Activated CD8-positive, alpha-beta memory T cell treated with anti-CD3 and anti-CD28 coated beads for 1 hour (primary cell): ENCODE results near the gene NOTUM.
"Not testable (repeated sequence)": the region's sequence is repeated elsewhere in the genome, so short reads cannot be mapped to it uniquely, and the experiment has no call there.

ENCODE experiments used
- DNase-seq, 2 donors: peaks; one replicate each; pipeline ENCODE4 v3.0.0-alpha.2; 2020; ENCODE audit warnings: low read depth in 1 of 2; ENCODE audit errors: extremely low read depth in 1 of 2

NOTUM gene

GRCh38 chr17:81958633-81959342, 2.2 kb downstream of the NOTUM start:
- no peak for DNase-seq

GRCh38 chr17:81957691-81958432, 3.1 kb downstream of the NOTUM start:
- DNase-seq: no peak

- DNase-seq: no peak
Measured at GRCh38 chr17:81956607-81957589, 4.1 kb downstream of the NOTUM start.

- no peak for DNase-seq
Measured at GRCh38 chr17:81955756-81956544, 5.0 kb downstream of the NOTUM start.

- DNase-seq: no peak
Measured at GRCh38 chr17:81955058-81955681, 5.8 kb downstream of the NOTUM start.

- DNase-seq: no peak
Measured at GRCh38 chr17:81954131-81955057, 6.6 kb downstream of the NOTUM start.

GRCh38 chr17:81953443-81953842, 7.5 kb downstream of the NOTUM start:
- not testable (repeated sequence) for DNase-seq

- DNase-seq: no peak
Measured at GRCh38 chr17:81952792-81953228, 8.2 kb downstream of the NOTUM start.

GRCh38 chr17:81951785-81952684, 9.0 kb downstream of the NOTUM start:
- no peak for DNase-seq

GRCh38 chr17:81950501-81950900, 10.5 kb downstream of the NOTUM start:
- no peak for DNase-seq

GRCh38 chr17:81948635-81949378, 12.2 kb downstream of the NOTUM start:
- DNase-seq: no peak

- no peak for DNase-seq
Measured at GRCh38 chr17:81947189-81947588, 13.8 kb downstream of the NOTUM start, which contains the start of gene MYADML2. MYADML2 (minus strand) TSS chr17:81947233; CDS start chr17:81941741, 5,492 bp downstream.

GRCh38 chr17:81944858-81945257, 16.1 kb downstream of the NOTUM start:
- no peak for DNase-seq

- DNase-seq: no peak
Measured at GRCh38 chr17:81942167-81942553, 18.8 kb downstream of the NOTUM start.

GRCh38 chr17:81941484-81942166, 19.4 kb downstream of the NOTUM start:
- no peak for DNase-seq
